ENCODE data around the gene DPP10.

GRCh38 chr2:115161081-115161770 is 718.8 kb downstream of the DPP10 start:
- TF ChIP-seq CTCF (IDR thresholded peaks at IDR 0.05) (no peak), POLR2A (IDR thresholded peaks at IDR 0.05) (no peak)
